OCI-LY7 (cell line): ENCODE data around the gene CNKSR3. TPM values are rescaled to one million over a fixed set of nuclear protein-coding genes. Genes with fewer than 3 reads are reported as not detected.

Experiments
- BruUV-seq: library from RNA; stranded (reverse); fragments of 400-500 nt; replicated peaks from 2 replicates; lab custom pipeline; 2021; lab: Mats Ljungman, UMichigan
- CTCF ChIA-PET: fragments of 300-600 bp; sonication (Branson Sonifier 250); formaldehyde crosslinking; loops from one replicate; lab custom pipeline; 2022; ENCODE audit warnings: antibody characterized with exemption; ENCODE audit not compliant: unreplicated experiment; lab: Charles Lee
- POLR2A ChIA-PET: fragments of 300-600 bp; sonication (Branson Sonifier 250); formaldehyde crosslinking; loops from one replicate; lab custom pipeline; 2022; ENCODE audit warnings: antibody characterized with exemption; lab: Charles Lee
- DNase-seq: peaks from one replicate; pipeline ENCODE4 v3.0.0-alpha.2; 2015; ENCODE audit warnings: low spot score
- H2AFZ ChIP-seq: fragments of 200-600 bp; sonication (generic), shearing (Covaris generic); 2 replicates; pipeline ENCODE4 v1.6.1; 2014; ENCODE audit warnings: mild to moderate bottlenecking, antibody characterized with exemption, low read length, moderate library complexity
- H3K27ac ChIP-seq: fragments of 200-600 bp; sonication (generic); 2 replicates; pipeline ENCODE4 v1.5.1; 2014; ENCODE audit warnings: mixed run types, low read depth, mild to moderate bottlenecking, moderate library complexity, low read length, inconsistent platforms; ENCODE audit not compliant: poor library complexity, severe bottlenecking
- H3K36me3 ChIP-seq: fragments of 200-600 bp; sonication (generic); 2 replicates; pipeline ENCODE4 v1.6.1; 2014; ENCODE audit warnings: mild to moderate bottlenecking, antibody characterized with exemption, low read length, moderate library complexity, mixed read lengths; ENCODE audit not compliant: insufficient read depth
- H3K4me1 ChIP-seq: fragments of 200-600 bp; sonication (generic); 2 replicates; pipeline ENCODE4 v1.5.1; 2014; ENCODE audit warnings: mild to moderate bottlenecking, low read length; ENCODE audit not compliant: insufficient read depth, poor library complexity, severe bottlenecking
- H3K4me2 ChIP-seq: fragments of 200-600 bp; sonication (generic); 2 replicates; pipeline ENCODE4 v1.6.1; 2014; ENCODE audit warnings: mild to moderate bottlenecking, low read length
- H3K4me3 ChIP-seq: fragments of 200-600 bp; sonication (generic); 2 replicates; pipeline ENCODE4 v1.5.1; 2014; ENCODE audit warnings: mild to moderate bottlenecking, low read depth, low read length; ENCODE audit not compliant: poor library complexity, severe bottlenecking
- H3K79me2 ChIP-seq: fragments of 200-600 bp; sonication (generic); 2 replicates; pipeline ENCODE4 v1.6.1; 2016; ENCODE audit warnings: low read depth, mild to moderate bottlenecking, low read length, moderate library complexity, mixed read lengths; ENCODE audit not compliant: insufficient read depth
- H3K9me2 ChIP-seq: fragments of 200-600 bp; sonication (generic); 2 replicates; pipeline ENCODE4 v1.6.1; 2016; ENCODE audit warnings: mild to moderate bottlenecking, low read length, mixed read lengths; ENCODE audit not compliant: insufficient read depth
- H3K9me3 ChIP-seq: fragments of 200-600 bp; sonication (generic); 2 replicates; pipeline ENCODE4 v1.6.1; 2014; ENCODE audit warnings: mild to moderate bottlenecking, mixed run types, low read length, mixed read lengths
- H4K20me1 ChIP-seq: fragments of 200-600 bp; sonication (generic); 2 replicates; pipeline ENCODE4 v1.6.1; 2014; ENCODE audit warnings: mild to moderate bottlenecking, antibody characterized with exemption, low read length, moderate library complexity, mixed read lengths; ENCODE audit not compliant: insufficient read depth
- EZH2phosphoT487 ChIP-seq: fragments of 200-600 bp; sonication (generic); IDR thresholded peaks from 2 replicates; pipeline ENCODE4 v1.6.1; 2018; ENCODE audit warnings: low read depth, borderline replicate concordance, mild to moderate bottlenecking, mixed run types, antibody characterized with exemption, low read length, moderate library complexity, mixed read lengths
- intact Hi-C: fragments of 100-400 bp; cut with micrococcal nuclease; formaldehyde crosslinking; loops from one replicate; pipeline ENCODE4 v1.10.0; 2022; ENCODE audit not compliant: unreplicated experiment
- total RNA-seq, 2 experiments: library from RNA; depleted of rRNA in 1 of 2; stranded (reverse); fragments of >200 nt in 1 of 2; shearing (Covaris generic) in 1 of 2; gene quantifications; 2 replicates each; pipeline ENCODE4 v1.2.3, GENCODE V29; 2014 to 2022
- TF ChIP-seq, protein P1 (sequence below): fragments of 200-600 bp; sonication (generic); conservative IDR thresholded peaks from 2 replicates; pipeline ENCODE4 v1.5.1; 2014; ENCODE audit warnings: mild to moderate bottlenecking, antibody characterized with exemption, low read length, moderate library complexity, mixed read lengths

Gene CNKSR3
- total RNA-seq, 2 experiments from 2014 or later = not detected

DNA sequence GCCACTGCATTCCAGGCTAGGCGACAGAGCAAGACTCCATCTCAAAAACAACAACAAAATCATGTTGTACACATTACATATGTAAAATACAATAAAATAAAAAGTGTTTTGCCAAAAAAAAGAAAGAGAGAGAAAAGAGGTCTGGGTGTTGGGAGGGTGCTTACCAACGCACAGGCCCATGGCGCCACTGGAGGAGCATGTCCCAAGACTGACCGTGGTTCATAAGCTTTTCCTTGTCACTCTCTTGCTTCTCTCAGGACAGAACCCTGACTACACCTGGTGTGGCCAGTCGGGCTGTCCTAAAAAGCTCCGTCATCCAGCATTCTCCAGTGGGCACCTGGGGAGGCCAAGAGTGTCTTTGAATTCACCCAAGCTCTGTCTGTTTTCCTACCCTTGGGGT is 48.0 kb upstream of the CNKSR3 start:
- no peaks in the 10 kb centered on the region for H3K79me2 ChIP-seq
- CTCF ChIA-PET = no interaction called here
- intact Hi-C loops = no loop called here
- no peak for TF ChIP-seq EZH2phosphoT487
- TF ChIP-seq, protein P1, sequence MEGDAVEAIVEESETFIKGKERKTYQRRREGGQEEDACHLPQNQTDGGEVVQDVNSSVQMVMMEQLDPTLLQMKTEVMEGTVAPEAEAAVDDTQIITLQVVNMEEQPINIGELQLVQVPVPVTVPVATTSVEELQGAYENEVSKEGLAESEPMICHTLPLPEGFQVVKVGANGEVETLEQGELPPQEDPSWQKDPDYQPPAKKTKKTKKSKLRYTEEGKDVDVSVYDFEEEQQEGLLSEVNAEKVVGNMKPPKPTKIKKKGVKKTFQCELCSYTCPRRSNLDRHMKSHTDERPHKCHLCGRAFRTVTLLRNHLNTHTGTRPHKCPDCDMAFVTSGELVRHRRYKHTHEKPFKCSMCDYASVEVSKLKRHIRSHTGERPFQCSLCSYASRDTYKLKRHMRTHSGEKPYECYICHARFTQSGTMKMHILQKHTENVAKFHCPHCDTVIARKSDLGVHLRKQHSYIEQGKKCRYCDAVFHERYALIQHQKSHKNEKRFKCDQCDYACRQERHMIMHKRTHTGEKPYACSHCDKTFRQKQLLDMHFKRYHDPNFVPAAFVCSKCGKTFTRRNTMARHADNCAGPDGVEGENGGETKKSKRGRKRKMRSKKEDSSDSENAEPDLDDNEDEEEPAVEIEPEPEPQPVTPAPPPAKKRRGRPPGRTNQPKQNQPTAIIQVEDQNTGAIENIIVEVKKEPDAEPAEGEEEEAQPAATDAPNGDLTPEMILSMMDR = no peak
- POLR2A ChIA-PET = interaction anchor here (1.5 kb wide), 1 partner anchor 31 kb away, joined by 4 read pairs; no protein-coding TSS in a partner anchor
- H3K27ac ChIP-seq = no peak overlapping the region
- no peaks in the 10 kb centered on the region; the same call in 1 of the 2 replicates for H3K9me2 ChIP-seq
- BruUV-seq = no TSS peak
- H2AFZ ChIP-seq = no peak overlapping the region
- H3K4me1 ChIP-seq = no peaks in the 10 kb centered on the region
- no peak overlapping the region for H3K4me2 ChIP-seq
- H3K9me3 ChIP-seq = no peaks in the 10 kb centered on the region
- H3K4me3 ChIP-seq = no peak overlapping the region
- H3K36me3 ChIP-seq = no peaks in the 10 kb centered on the region
- no peak for DNase-seq
- no peaks in the 10 kb centered on the region for H4K20me1 ChIP-seq

DNA sequence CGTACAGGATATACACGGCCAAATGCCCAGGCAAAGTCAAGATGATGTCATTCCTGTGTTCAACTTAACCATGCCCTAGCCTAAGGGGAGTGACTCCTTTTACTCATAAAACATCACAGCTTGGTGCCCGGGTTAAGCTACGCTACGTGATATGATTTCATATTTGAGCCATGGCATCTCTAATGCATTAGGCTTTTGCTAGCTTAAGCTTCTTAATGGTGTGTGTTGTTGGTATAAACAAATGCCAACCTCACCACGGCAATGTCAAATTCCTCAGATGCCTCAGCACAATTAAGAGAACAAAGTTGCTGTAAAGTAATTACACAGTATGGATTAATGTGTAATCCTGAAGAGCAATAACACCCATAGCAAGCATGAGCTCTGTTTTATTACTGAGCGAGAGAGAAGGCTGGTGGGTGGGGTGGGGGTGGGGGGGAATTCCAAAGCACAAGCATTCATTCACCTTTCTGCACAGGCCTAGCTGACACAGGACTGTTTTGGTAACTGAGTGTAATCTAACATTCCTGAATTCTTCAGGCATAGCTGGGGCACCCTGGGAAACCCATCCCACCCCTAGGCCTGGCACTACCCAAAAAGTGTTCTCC is 44.7 kb upstream of the CNKSR3 start:
- CTCF ChIA-PET = no interaction called here
- no TSS peak for BruUV-seq

GRCh38 chr6:154554491-154554890 is 44.0 kb upstream of the CNKSR3 start:
- Histone ChIP-seq H3K4me3 (no peak overlapping the region), H4K20me1 (no peaks in the 10 kb centered on the region), H3K9me2 (no peaks in the 10 kb centered on the region), H3K27ac (no peak overlapping the region), H2AFZ (no peak overlapping the region), H3K9me3 (no peaks in the 10 kb centered on the region), H3K4me1 (no peaks in the 10 kb centered on the region), H3K4me2 (no peak overlapping the region), H3K79me2 (no peaks in the 10 kb centered on the region), H3K36me3 (no peaks in the 10 kb centered on the region)
- ChIA-PET CTCF (no interaction called here), POLR2A (interaction anchor here (0.5 kb wide), 1 partner anchor 37 kb away, joined by 3 read pairs; no protein-coding TSS in a partner anchor)
- no peak for TF ChIP-seq EZH2phosphoT487
- TF ChIP-seq, protein P1 = no peak
- DNase-seq = no peak
- intact Hi-C loops = no loop called here
- no TSS peak for BruUV-seq

More for the DNA sequence above, 44.7 kb upstream of the CNKSR3 start:
- POLR2A ChIA-PET = no interaction called here
- TF ChIP-seq, protein P1 = no peak
- Histone ChIP-seq H3K27ac (no peak overlapping the region), H3K36me3 (no peaks in the 10 kb centered on the region), H3K79me2 (no peaks in the 10 kb centered on the region), H3K4me2 (no peak overlapping the region), H3K9me3 (no peaks in the 10 kb centered on the region), H4K20me1 (no peaks in the 10 kb centered on the region), H3K9me2 (no peaks in the 10 kb centered on the region), H2AFZ (no peak overlapping the region), H3K4me1 (no peaks in the 10 kb centered on the region), H3K4me3 (no peak overlapping the region)
- intact Hi-C loops = no loop called here
- no peak for DNase-seq
